Keratinocyte (primary cell): ENCODE results near the gene PAIP2B. TPM values are rescaled to one million over a fixed set of nuclear protein-coding genes. Genes with fewer than 3 reads are reported as not detected.

Experiments used
- DNase-seq: peaks from one replicate; pipeline ENCODE4 v3.0.0-alpha.2; 2011; ENCODE audit warnings: low read depth, missing footprints, low spot score
- FAIRE-seq: peaks from 2 replicates; lab custom pipeline; 2011; peaks lifted over from hg19 to GRCh38; lab: Jason Lieb, UNC
- H2AFZ ChIP-seq: 2 replicates; pipeline ENCODE4 v1.6.0; 2012; ENCODE audit warnings: low read length, control low read depth, inconsistent platforms; ENCODE audit not compliant: control insufficient read depth
- H3K27ac ChIP-seq: 2 replicates; pipeline ENCODE4 v1.5.1; 2011; ENCODE audit warnings: low read length; ENCODE audit not compliant: control insufficient read depth, insufficient read depth
- H3K27me3 ChIP-seq: 3 replicates; pipeline ENCODE4 v1.6.0; 2011; ENCODE audit warnings: low read length; ENCODE audit not compliant: control insufficient read depth, insufficient read depth; ENCODE audit errors: extremely low read depth
- H3K36me3 ChIP-seq, 2 experiments: 2 replicates in 1 of 2; 3 replicates in 1 of 2; pipeline ENCODE4 v1.5.1; 2011; ENCODE audit warnings: low read length in 2 of 2, mild to moderate bottlenecking in 1 of 2; ENCODE audit not compliant: control insufficient read depth in 2 of 2, insufficient read depth in 2 of 2; ENCODE audit errors: extremely low read depth in 1 of 2
- H3K4me1 ChIP-seq: 3 replicates; pipeline ENCODE4 v1.5.1; 2011; ENCODE audit warnings: low read length; ENCODE audit not compliant: control insufficient read depth, insufficient read depth; ENCODE audit errors: extremely low read depth
- H3K4me2 ChIP-seq: 3 replicates; pipeline ENCODE4 v1.6.0; 2011; ENCODE audit warnings: low read depth, low read length; ENCODE audit not compliant: control insufficient read depth, insufficient read depth; ENCODE audit errors: extremely low read depth
- H3K4me3 ChIP-seq, 3 experiments: fragments of 200-600 bp in 1 of 3; sonication (generic) in 1 of 3; 2 replicates in 2 of 3; 3 replicates in 1 of 3; pipeline ENCODE4 v1.5.1; 2011 to 2016; ENCODE audit warnings: low read length in 3 of 3, mild to moderate bottlenecking in 3 of 3, control low read depth in 2 of 3, inconsistent platforms in 1 of 3, low read depth in 1 of 3, mixed read lengths in 1 of 3, mixed run types in 1 of 3, moderate library complexity in 1 of 3; ENCODE audit not compliant: control insufficient read depth in 2 of 3, insufficient read depth in 2 of 3; ENCODE audit errors: extremely low read depth in 1 of 3
- H3K79me2 ChIP-seq: 2 replicates; pipeline ENCODE4 v1.6.0; 2012; ENCODE audit warnings: low read length; ENCODE audit not compliant: control insufficient read depth, insufficient read depth
- H3K9ac ChIP-seq: 3 replicates; pipeline ENCODE4 v1.6.0; 2011; ENCODE audit warnings: low read length; ENCODE audit not compliant: control insufficient read depth, insufficient read depth; ENCODE audit errors: extremely low read depth
- H3K9me1 ChIP-seq: 3 replicates; pipeline ENCODE4 v1.6.0; 2011; ENCODE audit warnings: low read length; ENCODE audit not compliant: control insufficient read depth, insufficient read depth; ENCODE audit errors: extremely low read depth
- H3K9me3 ChIP-seq: 2 replicates; pipeline ENCODE4 v1.5.1; 2012; ENCODE audit warnings: low read depth, low read length; ENCODE audit not compliant: control insufficient read depth
- H4K20me1 ChIP-seq: 3 replicates; pipeline ENCODE4 v1.6.0; 2011; ENCODE audit warnings: low read length; ENCODE audit not compliant: control insufficient read depth, insufficient read depth; ENCODE audit errors: extremely low read depth
- CTCF ChIP-seq, 3 experiments: IDR thresholded peaks in 1 of 3; conservative IDR thresholded peaks in 1 of 3; optimal IDR thresholded peaks in 1 of 3; 2 replicates in 2 of 3; 3 replicates in 1 of 3; pipeline versions ENCODE3 to v1.5.1; 2011; ENCODE audit warnings: low read length in 3 of 3, mild to moderate bottlenecking in 3 of 3, moderate library complexity in 2 of 3, control low read depth in 1 of 3, inconsistent platforms in 1 of 3; ENCODE audit not compliant: insufficient read depth in 2 of 3; ENCODE audit errors: extremely low read depth in 1 of 3
- EZH2 ChIP-seq: IDR thresholded peaks from one replicate; pipeline ENCODE4 v1.6.1; 2012; ENCODE audit warnings: inconsistent platforms, mild to moderate bottlenecking, low read length, moderate library complexity
- dilution Hi-C: fragments of 300-500 bp; cut with MboI; formaldehyde crosslinking; loops from one replicate; pipeline ENCODE4 v1.7.0; 2020; ENCODE audit warnings: low sequenced_read_pairs; ENCODE audit not compliant: extremely low pct_ligation_motif_present
- polyA plus RNA-seq, 5 experiments: library from polyadenylated mRNA; depleted of rRNA in 3 of 5; stranded (reverse) in 3 of 5; stranded (forward) in 1 of 5; unstranded in 1 of 5; fragments of >200 nt; gene quantifications; 1 replicate in 1 of 5; 2 replicates in 3 of 5; 3 replicates in 1 of 5; pipeline versions ENCODE4 v1.2.1 to v1.2.3, GENCODE V29; 2011 to 2012; ENCODE audit warnings: missing spikeins in 2 of 5, low read depth in 1 of 5, low replicate concordance in 1 of 5

The PAIP2B gene
- polyA plus RNA-seq, 1 donor (not counting 4 experiments of a cell fraction or from before 2014, with no cell fraction given) = 1.7 TPM

DNA sequence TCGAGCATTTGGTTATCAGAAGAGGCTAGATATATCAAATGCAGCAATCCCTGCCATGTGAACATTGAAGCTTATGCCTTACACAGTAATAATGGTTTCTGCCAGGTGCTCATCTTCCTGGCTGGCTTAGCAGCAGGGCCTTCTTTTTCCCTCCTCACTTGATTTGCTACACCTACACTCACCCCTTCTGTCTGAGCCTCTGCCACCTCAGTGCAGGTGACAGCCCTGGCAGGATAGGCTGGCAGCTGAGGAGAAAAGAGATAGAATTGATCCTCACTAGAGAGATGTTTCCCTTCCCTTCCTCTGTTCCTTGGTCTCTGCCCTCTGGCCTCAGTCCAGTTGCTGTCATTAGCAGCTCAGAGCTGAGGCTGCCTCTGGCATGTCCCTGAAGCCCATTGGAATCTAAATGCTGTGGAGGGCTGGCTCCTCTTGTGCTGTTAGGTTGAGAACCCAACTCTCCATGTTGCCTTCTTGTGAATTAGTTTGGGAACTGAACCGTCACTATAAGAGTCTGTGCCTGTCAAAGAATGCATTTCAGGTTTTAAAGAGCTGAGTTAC, 78.3 kb downstream of the PAIP2B start:
- no peak for DNase-seq
- Histone ChIP-seq H3K9ac (no peak overlapping the region), H3K4me2 (no peak overlapping the region), H4K20me1 (no peaks in the 10 kb centered on the region), H2AFZ (no peak overlapping the region), H3K9me1 (no peaks in the 10 kb centered on the region), H3K4me1 (no peaks in the 10 kb centered on the region), H3K36me3 (peaks cover 24 to 30% of the 10 kb centered on the region in 2 experiments), H3K4me3 (no peak overlapping the region), H3K27me3 (no peaks in the 10 kb centered on the region), H3K79me2 (no peaks in the 10 kb centered on the region), H3K9me3 (no peaks in the 10 kb centered on the region), H3K27ac (no peak overlapping the region)
- no peak for TF ChIP-seq CTCF (optimal IDR thresholded peaks at IDR 0.05 in 1 of 3, IDR thresholded peaks at IDR 0.05 in 1 of 3, conservative IDR thresholded peaks at IDR 0.05 in 1 of 3; ENCODE audit: extremely low read depth in 1 of 3, insufficient read depth in 2 of 3, low read length in 3 of 3)
- FAIRE-seq = no peak
- dilution Hi-C loops = no loop called here

DNA sequence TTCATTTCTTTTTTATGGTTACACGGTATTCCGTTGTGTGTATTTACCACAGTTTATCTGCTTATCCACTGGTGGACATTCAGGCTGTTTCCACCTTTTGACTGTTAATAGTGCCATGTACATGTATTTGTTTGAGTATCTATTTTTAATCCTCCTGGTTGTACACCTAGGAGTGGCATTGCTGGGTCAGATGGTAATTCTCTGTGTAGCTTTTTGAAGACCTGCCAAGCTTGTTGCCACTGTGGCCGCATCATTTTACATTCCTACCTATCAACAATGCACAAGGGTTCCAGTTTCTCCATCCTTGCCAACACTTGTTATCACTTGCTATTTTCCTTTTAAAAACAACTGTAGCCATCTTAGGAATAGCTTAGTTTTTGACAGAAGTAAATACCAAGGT, 83.1 kb downstream of the PAIP2B start:
- no peaks in the 10 kb centered on the region for H4K20me1 ChIP-seq

More for the DNA sequence above, 83.1 kb downstream of the PAIP2B start:
- H3K79me2 ChIP-seq = no peaks in the 10 kb centered on the region
- H3K9me3 ChIP-seq = no peaks in the 10 kb centered on the region
- FAIRE-seq (no peak), DNase-seq (no peak)
- H3K9ac ChIP-seq = no peak overlapping the region
- no peak overlapping the region for H3K4me3 ChIP-seq
- H3K27me3 ChIP-seq = no peaks in the 10 kb centered on the region
- no peak overlapping the region for H3K27ac ChIP-seq
- TF ChIP-seq EZH2 (no peak), CTCF (optimal IDR thresholded peaks at IDR 0.05 in 1 of 3, IDR thresholded peaks at IDR 0.05 in 1 of 3, conservative IDR thresholded peaks at IDR 0.05 in 1 of 3; ENCODE audit: extremely low read depth in 1 of 3, insufficient read depth in 2 of 3, low read length in 3 of 3) (no peak)
- H2AFZ ChIP-seq = no peak overlapping the region
- dilution Hi-C loops = no loop called here
- peaks cover 27 to 49% of the 10 kb centered on the region in 2 experiments for H3K36me3 ChIP-seq
- no peak overlapping the region for H3K4me2 ChIP-seq
- H3K4me1 ChIP-seq = no peaks in the 10 kb centered on the region
- no peaks in the 10 kb centered on the region for H3K9me1 ChIP-seq
